Testis (tissue), 2 donors: ENCODE data around the gene CROCC2.

Source experiments
- POLR2A ChIP-seq: fragments of 450-650 bp; IDR thresholded peaks from one replicate; pipeline ENCODE4 v1.6.1; 2017; ENCODE audit warnings: antibody characterized with exemption, mild to moderate bottlenecking, moderate library complexity
- TF ChIP-seq, protein P1 (sequence below), 3 experiments: fragments of 450-650 bp in 2 of 3; fragments of 200-600 bp in 1 of 3; sonication (generic) in 1 of 3; IDR thresholded peaks; one replicate each; pipeline ENCODE4 v1.5.1; 2016 to 2019; ENCODE audit warnings: antibody characterized with exemption in 3 of 3, mild to moderate bottlenecking in 2 of 3, moderate library complexity in 1 of 3

DNA sequence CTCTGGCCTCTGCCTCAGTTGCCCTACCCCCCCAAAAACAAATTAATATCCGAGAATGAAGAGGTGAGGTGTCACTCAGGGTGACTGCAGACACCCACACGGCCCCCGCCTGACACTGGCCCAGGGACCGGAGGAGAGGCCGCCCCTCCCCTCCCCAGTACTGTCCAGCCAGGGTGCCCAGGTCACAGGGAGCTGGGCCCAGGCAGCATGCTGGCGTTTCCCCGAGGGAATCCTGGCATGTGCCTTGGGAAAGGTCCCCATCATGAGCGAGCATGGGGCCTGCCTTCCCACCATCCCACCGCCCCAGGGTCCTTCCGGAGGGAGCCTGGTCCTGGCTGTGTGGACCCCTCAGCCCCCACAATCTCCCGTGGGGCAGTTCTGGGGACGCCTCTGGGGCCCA is 13.2 kb upstream of the CROCC2 start:
- TF ChIP-seq, protein P1, sequence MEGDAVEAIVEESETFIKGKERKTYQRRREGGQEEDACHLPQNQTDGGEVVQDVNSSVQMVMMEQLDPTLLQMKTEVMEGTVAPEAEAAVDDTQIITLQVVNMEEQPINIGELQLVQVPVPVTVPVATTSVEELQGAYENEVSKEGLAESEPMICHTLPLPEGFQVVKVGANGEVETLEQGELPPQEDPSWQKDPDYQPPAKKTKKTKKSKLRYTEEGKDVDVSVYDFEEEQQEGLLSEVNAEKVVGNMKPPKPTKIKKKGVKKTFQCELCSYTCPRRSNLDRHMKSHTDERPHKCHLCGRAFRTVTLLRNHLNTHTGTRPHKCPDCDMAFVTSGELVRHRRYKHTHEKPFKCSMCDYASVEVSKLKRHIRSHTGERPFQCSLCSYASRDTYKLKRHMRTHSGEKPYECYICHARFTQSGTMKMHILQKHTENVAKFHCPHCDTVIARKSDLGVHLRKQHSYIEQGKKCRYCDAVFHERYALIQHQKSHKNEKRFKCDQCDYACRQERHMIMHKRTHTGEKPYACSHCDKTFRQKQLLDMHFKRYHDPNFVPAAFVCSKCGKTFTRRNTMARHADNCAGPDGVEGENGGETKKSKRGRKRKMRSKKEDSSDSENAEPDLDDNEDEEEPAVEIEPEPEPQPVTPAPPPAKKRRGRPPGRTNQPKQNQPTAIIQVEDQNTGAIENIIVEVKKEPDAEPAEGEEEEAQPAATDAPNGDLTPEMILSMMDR (IDR thresholded peaks at IDR 0.05): no peak
- TF ChIP-seq POLR2A: no peak
